SK-N-SH (cell line): ENCODE results near the gene DNASE1L2. TPM values are rescaled to one million over a fixed set of nuclear protein-coding genes. Genes with fewer than 3 reads are reported as not detected.

Source experiments
- CTCF ChIA-PET: fragments of 300-600, 350-600 bp; formaldehyde crosslinking; extraction: SDS; loops from one replicate; lab custom pipeline; 2021; lab: Yijun Ruan, JAX
- POLR2A ChIA-PET: fragments of 350-600 bp; sonication (Branson Sonifier 250); formaldehyde crosslinking; extraction: SDS; loops from one replicate; lab custom pipeline; 2020; ENCODE audit warnings: antibody characterized with exemption, inconsistent platforms; lab: Yijun Ruan, JAX
- DNase-seq: peaks from one replicate; pipeline ENCODE4 v3.0.0; 2012
- H2AFZ ChIP-seq: fragments of 200-600 bp; sonication (generic); 2 replicates; pipeline ENCODE4 v1.8.1; 2016; ENCODE audit warnings: antibody characterized with exemption, mild to moderate bottlenecking, low read depth
- H3F3A ChIP-seq: fragments of 200-600 bp; sonication (generic); replicated peaks from 2 replicates; pipeline ENCODE3; 2016; ENCODE audit warnings: antibody characterized with exemption, mild to moderate bottlenecking; ENCODE audit not compliant: insufficient read depth
- H3K27ac ChIP-seq, 2 experiments: fragments of 200-500 bp in 1 of 2; fragments of 200-600 bp in 1 of 2; sonication (Bioruptor generic) in 1 of 2; sonication (generic), shearing (Covaris generic) in 1 of 2; 2 replicates each; pipeline versions ENCODE4 v1.5.1 to v1.6.1; 2014 to 2016; ENCODE audit warnings: low read depth in 2 of 2, inconsistent platforms in 1 of 2, low read length in 1 of 2, mild to moderate bottlenecking in 1 of 2, mixed read lengths in 1 of 2
- H3K27me3 ChIP-seq: fragments of 200-600 bp; sonication (generic), shearing (Covaris generic); 2 replicates; pipeline ENCODE4 v1.6.1; 2016; ENCODE audit warnings: mixed run types; ENCODE audit not compliant: insufficient read depth
- H3K36me3 ChIP-seq, 2 experiments: fragments of 200-500 bp in 1 of 2; fragments of 200-600 bp in 1 of 2; sonication (Bioruptor generic) in 1 of 2; sonication (generic) in 1 of 2; replicated peaks in 1 of 2; 2 replicates each; pipeline versions ENCODE3 to v1.5.1; 2014 to 2016; ENCODE audit warnings: low read length in 1 of 2, mild to moderate bottlenecking in 1 of 2; ENCODE audit not compliant: insufficient read depth in 2 of 2, control insufficient read depth in 1 of 2
- H3K4me1 ChIP-seq, 2 experiments: fragments of 200-500 bp in 1 of 2; fragments of 200-600 bp in 1 of 2; sonication (Bioruptor generic) in 1 of 2; sonication (generic), shearing (Covaris generic) in 1 of 2; 2 replicates each; pipeline versions ENCODE4 v1.5.1 to v1.6.1; 2014 to 2016; ENCODE audit warnings: low read depth in 1 of 2, low read length in 1 of 2, mixed run types in 1 of 2; ENCODE audit not compliant: insufficient read depth in 2 of 2, control insufficient read depth in 1 of 2
- H3K4me2 ChIP-seq: fragments of 200-600 bp; sonication (generic), shearing (Covaris generic); 2 replicates; pipeline ENCODE4 v1.6.1; 2017; ENCODE audit warnings: mixed run types
- H3K4me3 ChIP-seq, 2 experiments: fragments of 200-500 bp in 1 of 2; fragments of 200-600 bp in 1 of 2; sonication (Bioruptor generic) in 1 of 2; sonication (generic), shearing (Covaris generic) in 1 of 2; 2 replicates each; pipeline versions ENCODE4 v1.5.1 to v1.8.1; 2014 to 2016; ENCODE audit warnings: low read depth in 2 of 2, inconsistent platforms in 1 of 2, low read length in 1 of 2, mild to moderate bottlenecking in 1 of 2, mixed read lengths in 1 of 2, moderate library complexity in 1 of 2
- H3K79me2 ChIP-seq: fragments of 200-600 bp; sonication (generic); 2 replicates; pipeline ENCODE4 v1.8.1; 2017; ENCODE audit warnings: mild to moderate bottlenecking; ENCODE audit not compliant: insufficient read depth
- H3K9ac ChIP-seq: fragments of 200-600 bp; sonication (generic); 2 replicates; pipeline ENCODE4 v1.6.1; 2017; ENCODE audit warnings: mixed run types
- H3K9me2 ChIP-seq: fragments of 200-600 bp; sonication (generic); 2 replicates; pipeline ENCODE4 v1.6.1; 2017; ENCODE audit warnings: mixed run types
- H3K9me3 ChIP-seq: fragments of 200-600 bp; sonication (generic); 2 replicates; pipeline ENCODE4 v1.6.1; 2017; ENCODE audit warnings: mixed run types, mild to moderate bottlenecking, moderate library complexity
- H4K20me1 ChIP-seq: fragments of 200-600 bp; sonication (generic); 2 replicates; pipeline ENCODE4 v1.6.1; 2017; ENCODE audit warnings: mild to moderate bottlenecking, mixed run types; ENCODE audit not compliant: insufficient read depth
- FOXJ3 ChIP-seq: sonication (generic); formaldehyde crosslinking; IDR thresholded peaks from 2 replicates; pipeline ENCODE4 v1.5.1; 2020; ENCODE audit warnings: mild to moderate bottlenecking, missing genetic modification reagents
- FOXM1 ChIP-seq: IDR thresholded peaks from 2 replicates; pipeline ENCODE4 v1.4.0; 2012; ENCODE audit warnings: low read depth, mild to moderate bottlenecking
- MXI1 ChIP-seq: IDR thresholded peaks from 2 replicates; pipeline ENCODE4 v1.6.1; 2012; ENCODE audit warnings: mild to moderate bottlenecking, low read depth, low read length, improper control_type of control experiment
- PBX3 ChIP-seq: IDR thresholded peaks from 2 replicates; pipeline ENCODE4; 2012
- POLR2AphosphoS5 ChIP-seq: IDR thresholded peaks from 2 replicates; pipeline ENCODE4 v1.6.1; 2012; ENCODE audit warnings: low read depth, low read length
- RAD21 ChIP-seq: IDR thresholded peaks from 2 replicates; pipeline ENCODE4 v1.6.1; 2012; ENCODE audit warnings: mild to moderate bottlenecking, low read length
- REST ChIP-seq: IDR thresholded peaks from 2 replicates; pipeline ENCODE4 v1.6.1; 2012; ENCODE audit warnings: mild to moderate bottlenecking, low read depth, low read length, moderate library complexity
- RFX5 ChIP-seq: IDR thresholded peaks from 2 replicates; pipeline ENCODE4 v1.6.1; 2012; ENCODE audit warnings: mild to moderate bottlenecking, improper control_type of control experiment, low read length
- RXRA ChIP-seq: IDR thresholded peaks from 2 replicates; pipeline ENCODE4 v1.4.0; 2012; ENCODE audit warnings: low read depth, mild to moderate bottlenecking, borderline replicate concordance
- TEAD4 ChIP-seq: IDR thresholded peaks from 2 replicates; pipeline ENCODE4 v1.4.0; 2012; ENCODE audit warnings: mild to moderate bottlenecking, borderline replicate concordance; ENCODE audit not compliant: insufficient read depth
- USF1 ChIP-seq: IDR thresholded peaks from 2 replicates; pipeline ENCODE4 v1.4.0; 2012; ENCODE audit warnings: low read depth, borderline replicate concordance
- USF2 ChIP-seq: fragments of 150-350 bp; IDR thresholded peaks from 2 replicates; pipeline ENCODE4 v1.6.1; 2017; ENCODE audit warnings: antibody characterized with exemption, low read length, low read depth, borderline replicate concordance
- WGBS: methylation state at CpG from one replicate; pipeline ENCODE4 v1.1.6; 2017; ENCODE audit warnings: low lambda C conversion rate; 5-methylcytosine and 5-hydroxymethylcytosine counted together
- polyA plus RNA-seq, 3 experiments: library from polyadenylated mRNA; depleted of rRNA; stranded (reverse); fragments of >200 nt; gene quantifications; 2 replicates each; pipeline ENCODE4 v1.2.3, GENCODE V29; 2012

The DNASE1L2 gene
- polyA plus RNA-seq, 1 of the 3 experiments (the other 2 are of a cell fraction), result 2.5 TPM

- H3K27me3 ChIP-seq, result no peaks in the 10 kb centered on the region
- no peak for TF ChIP-seq RXRA
- no peak for TF ChIP-seq RAD21
- no peak for TF ChIP-seq FOXM1
- TF ChIP-seq USF1, result no peak
- no peak for TF ChIP-seq REST
- no peak for TF ChIP-seq POLR2AphosphoS5
- no peak for TF ChIP-seq USF2
- TF ChIP-seq MXI1, result no peak
- no peak for TF ChIP-seq TEAD4
- no peak for TF ChIP-seq FOXJ3 (CRISPR knock-in tag)
- TF ChIP-seq PBX3, result no peak
- no peak for TF ChIP-seq RFX5
- peak overlapping the region; percentile 92 for H3K4me2 ChIP-seq
- H3K27ac ChIP-seq, result no peak overlapping the region; a peak in 1 of 4 replicates
- peaks cover 11% of the 10 kb centered on the region; the same call in 1 of the 2 replicates for H4K20me1 ChIP-seq
- H3K4me3 ChIP-seq, result peak overlapping the region; percentile 66 to 85
- H3F3A ChIP-seq, result peaks cover 4% of the 10 kb centered on the region
- CTCF ChIA-PET, result interaction anchor here (1.2 kb wide), 1 partner anchor 18 kb away, joined by 4 read pairs; no protein-coding TSS in a partner anchor
- no peak overlapping the region for H2AFZ ChIP-seq
- DNase-seq, result no peak
- H3K9me3 ChIP-seq, result no peaks in the 10 kb centered on the region
- H3K9me2 ChIP-seq, result no peaks in the 10 kb centered on the region
- peak overlapping the region; percentile 54; the same call in 1 of the 2 replicates for H3K9ac ChIP-seq
- 80% methylated on average over 15 of the region's 19 CpGs for WGBS
- H3K36me3 ChIP-seq, result peaks cover 0 to 30% of the 10 kb centered on the region in 2 experiments
- H3K79me2 ChIP-seq, result peaks cover 19% of the 10 kb centered on the region
- H3K4me1 ChIP-seq, result peaks cover 11 to 22% of the 10 kb centered on the region in 2 experiments; a peak in 2 of 4 replicates
- POLR2A ChIA-PET, result no interaction called here
These were observed 23.6 kb upstream of the DNASE1L2 start for GRCh38 chr16:2212362-2213324.
